C4-2B (cell line): ENCODE data around the gene RYK.

ENCODE experiments used
- ZFX ChIP-seq: fragments of 450-650 bp; IDR thresholded peaks from 2 replicates; pipeline ENCODE4 v1.6.1; 2017
- TF ChIP-seq, protein P1 (sequence below): fragments of 450-650 bp; conservative IDR thresholded peaks from 2 replicates; pipeline ENCODE4 v1.5.1; 2017; ENCODE audit warnings: mild to moderate bottlenecking

DNA sequence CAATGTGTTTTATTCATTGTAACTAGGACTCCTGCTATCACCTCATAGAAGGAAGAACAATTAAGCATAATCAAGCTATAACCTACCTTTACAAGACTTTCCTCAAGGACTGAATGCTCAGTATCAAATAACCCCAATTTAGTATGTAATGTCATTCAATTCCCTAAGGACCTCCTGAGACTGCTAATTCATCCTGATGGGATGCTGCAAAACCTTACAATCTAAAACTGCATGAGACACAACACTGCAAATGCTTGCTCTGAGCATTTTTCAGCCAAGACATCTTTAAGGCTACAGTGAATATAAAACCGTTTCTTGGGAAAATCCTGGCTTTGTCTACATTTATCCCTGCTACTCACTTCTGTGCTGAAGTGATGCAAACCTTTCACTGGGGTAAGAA lies 69.9 kb downstream of the RYK start:
- TF ChIP-seq, protein P1, sequence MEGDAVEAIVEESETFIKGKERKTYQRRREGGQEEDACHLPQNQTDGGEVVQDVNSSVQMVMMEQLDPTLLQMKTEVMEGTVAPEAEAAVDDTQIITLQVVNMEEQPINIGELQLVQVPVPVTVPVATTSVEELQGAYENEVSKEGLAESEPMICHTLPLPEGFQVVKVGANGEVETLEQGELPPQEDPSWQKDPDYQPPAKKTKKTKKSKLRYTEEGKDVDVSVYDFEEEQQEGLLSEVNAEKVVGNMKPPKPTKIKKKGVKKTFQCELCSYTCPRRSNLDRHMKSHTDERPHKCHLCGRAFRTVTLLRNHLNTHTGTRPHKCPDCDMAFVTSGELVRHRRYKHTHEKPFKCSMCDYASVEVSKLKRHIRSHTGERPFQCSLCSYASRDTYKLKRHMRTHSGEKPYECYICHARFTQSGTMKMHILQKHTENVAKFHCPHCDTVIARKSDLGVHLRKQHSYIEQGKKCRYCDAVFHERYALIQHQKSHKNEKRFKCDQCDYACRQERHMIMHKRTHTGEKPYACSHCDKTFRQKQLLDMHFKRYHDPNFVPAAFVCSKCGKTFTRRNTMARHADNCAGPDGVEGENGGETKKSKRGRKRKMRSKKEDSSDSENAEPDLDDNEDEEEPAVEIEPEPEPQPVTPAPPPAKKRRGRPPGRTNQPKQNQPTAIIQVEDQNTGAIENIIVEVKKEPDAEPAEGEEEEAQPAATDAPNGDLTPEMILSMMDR: no peak
- TF ChIP-seq ZFX: no peak
